Measurements from ENCODE around the gene TPO.

Gene TPO

GRCh38 chr2:1539441-1539840 is 126.2 kb downstream of the TPO start:
- DNase-seq, result no peak

- DNase-seq, result no peak
Measured at GRCh38 chr2:1539973-1540372, 126.7 kb downstream of the TPO start.

- no peak for DNase-seq
Measured at GRCh38 chr2:1540481-1540880, 127.2 kb downstream of the TPO start.

- no peak for DNase-seq
Measured at GRCh38 chr2:1541040-1541439, 127.8 kb downstream of the TPO start.

- DNase-seq, result no peak
Measured at GRCh38 chr2:1541819-1542475, 128.7 kb downstream of the TPO start.

GRCh38 chr2:1542971-1543370 is 129.7 kb downstream of the TPO start:
- no peak for DNase-seq

- no peak for DNase-seq
Measured at GRCh38 chr2:1543776-1544477, 130.7 kb downstream of the TPO start.

- no peak for DNase-seq
Measured at GRCh38 chr2:1544478-1545069, 131.3 kb downstream of the TPO start.

- no peak for DNase-seq
Measured at GRCh38 chr2:1546023-1546591, 132.8 kb downstream of the TPO start.

GRCh38 chr2:1546901-1547300 is 133.6 kb downstream of the TPO start:
- no peak for DNase-seq

GRCh38 chr2:1548910-1549673 is 135.8 kb downstream of the TPO start:
- DNase-seq, result no peak

GRCh38 chr2:1550076-1550475 is 136.8 kb downstream of the TPO start:
- no peak for DNase-seq

GRCh38 chr2:1550658-1551316 is 137.5 kb downstream of the TPO start:
- no peak for DNase-seq

GRCh38 chr2:1551905-1552304 is 138.6 kb downstream of the TPO start:
- DNase-seq, result no peak

- no peak for DNase-seq
Measured at GRCh38 chr2:1552611-1553010, 139.3 kb downstream of the TPO start.

- DNase-seq, result no peak
Measured at GRCh38 chr2:1553671-1554295, 140.5 kb downstream of the TPO start.

GRCh38 chr2:1556286-1556685 is 143.0 kb downstream of the TPO start:
- DNase-seq, result no peak

- no peak for DNase-seq
Measured at GRCh38 chr2:1556776-1557466, 143.7 kb downstream of the TPO start.

GRCh38 chr2:1557467-1557820 is 144.2 kb downstream of the TPO start:
- no peak for DNase-seq

- DNase-seq, result no peak
Measured at GRCh38 chr2:1559589-1560175, 146.4 kb downstream of the TPO start.

GRCh38 chr2:1561259-1561658 is 148.0 kb downstream of the TPO start:
- no peak for DNase-seq

Measured in NCI-H187 treated with DMSO at 0.1 percent for 48 hours (cell line).